Cerebellar nuclear complex (tissue), 1 donor: Measurements from ENCODE around the gene PDYN.

Experiments used
- DNase-seq, 2 experiments: peaks; one replicate each; lab custom pipeline; 2025; lab: John Stamatoyannopoulos, UW

PDYN gene

GRCh38 chr20:1951436-1952115, 42.3 kb downstream of the PDYN start:
- DNase-seq, result no peak

- DNase-seq, result no peak
These were observed 43.0 kb downstream of the PDYN start for GRCh38 chr20:1950836-1951235.

- DNase-seq, result no peak
These were observed 44.3 kb downstream of the PDYN start for GRCh38 chr20:1949347-1950100.

GRCh38 chr20:1947535-1947846, 46.4 kb downstream of the PDYN start:
- no peak for DNase-seq

- peak in 1 of 2 experiments; percentile 56 for DNase-seq
These were observed 46.9 kb downstream of the PDYN start for GRCh38 chr20:1946762-1947534.

GRCh38 chr20:1946442-1946761, 47.5 kb downstream of the PDYN start:
- no peak for DNase-seq

- DNase-seq, result no peak
These were observed 48.2 kb downstream of the PDYN start for GRCh38 chr20:1945660-1946059.

GRCh38 chr20:1945134-1945618, 48.7 kb downstream of the PDYN start:
- peak; percentile 64 to 90 for DNase-seq

GRCh38 chr20:1944345-1945091, 49.3 kb downstream of the PDYN start:
- DNase-seq, result no peak

- DNase-seq, result no peak
These were observed 50.4 kb downstream of the PDYN start for GRCh38 chr20:1943275-1944002.

- no peak for DNase-seq
These were observed 51.2 kb downstream of the PDYN start for GRCh38 chr20:1942486-1943274.

- no peak for DNase-seq
These were observed 51.8 kb downstream of the PDYN start for GRCh38 chr20:1942061-1942460.

- no peak for DNase-seq
These were observed 52.6 kb downstream of the PDYN start for GRCh38 chr20:1941226-1941625.

- no peak for DNase-seq
These were observed 53.3 kb downstream of the PDYN start for GRCh38 chr20:1940581-1940980.

GRCh38 chr20:1939270-1939595, 54.6 kb downstream of the PDYN start:
- peak; percentile 22 to 63 for DNase-seq

- no peak for DNase-seq
These were observed 55.2 kb downstream of the PDYN start for GRCh38 chr20:1938464-1939269.

- no peak for DNase-seq
These were observed 56.4 kb downstream of the PDYN start for GRCh38 chr20:1937316-1937976.

GRCh38 chr20:1935696-1936366, 58.0 kb downstream of the PDYN start:
- DNase-seq, result peak; percentile 62 to 73
